ENCODE measurements around the gene ZNF407.
A peak's percentile ranks its signal among the peaks of the same experiment; 100 is the strongest.

ZNF407 gene

GRCh38 chr18:74929110-74929509 lies 331.4 kb downstream of the ZNF407 start:
- H3K36me3 Mint-ChIP-seq (ENCODE audit: low read depth): peaks cover 10% of the 10 kb centered on the region
- H3K4me3 Mint-ChIP-seq: no peak overlapping the region
- peaks cover 2% of the 10 kb centered on the region for H3K27me3 Mint-ChIP-seq (ENCODE audit: low read depth, poor library complexity)
- no peaks in the 10 kb centered on the region for H3K4me1 Mint-ChIP-seq
- DNase-seq: no peak
- TF ChIP-seq CTCF (IDR thresholded peaks at IDR 0.05): no peak
- H3K27ac Mint-ChIP-seq: peak overlapping the region; percentile 38
- H3K9me3 Mint-ChIP-seq: no peaks in the 10 kb centered on the region

GRCh38 chr18:74930616-74931015 lies 332.9 kb downstream of the ZNF407 start:
- no peak for DNase-seq
- Mint-ChIP-seq H3K27ac (no peak overlapping the region), H3K4me1 (peaks cover 6% of the 10 kb centered on the region), H3K9me3 (no peaks in the 10 kb centered on the region), H3K27me3 (ENCODE audit: low read depth, poor library complexity) (no peaks in the 10 kb centered on the region), H3K4me3 (no peak overlapping the region), H3K36me3 (ENCODE audit: low read depth) (peaks cover 10% of the 10 kb centered on the region)
- no peak for TF ChIP-seq CTCF (IDR thresholded peaks at IDR 0.05)

GRCh38 chr18:74933930-74934329 lies 336.3 kb downstream of the ZNF407 start:
- H3K4me1 Mint-ChIP-seq: peaks cover 6% of the 10 kb centered on the region
- DNase-seq: no peak
- TF ChIP-seq CTCF (IDR thresholded peaks at IDR 0.05): no peak
- no peak overlapping the region for H3K27ac Mint-ChIP-seq
- peaks cover 14% of the 10 kb centered on the region for H3K36me3 Mint-ChIP-seq (ENCODE audit: low read depth)
- no peaks in the 10 kb centered on the region for H3K27me3 Mint-ChIP-seq (ENCODE audit: low read depth, poor library complexity)
- no peak overlapping the region for H3K4me3 Mint-ChIP-seq
- no peaks in the 10 kb centered on the region for H3K9me3 Mint-ChIP-seq

GRCh38 chr18:74935434-74935833 lies 337.8 kb downstream of the ZNF407 start:
- Mint-ChIP-seq H3K9me3 (no peaks in the 10 kb centered on the region), H3K27me3 (ENCODE audit: low read depth, poor library complexity) (no peaks in the 10 kb centered on the region), H3K4me1 (peaks cover 6% of the 10 kb centered on the region), H3K36me3 (ENCODE audit: low read depth) (peaks cover 14% of the 10 kb centered on the region), H3K27ac (peak overlapping the region; percentile 8), H3K4me3 (no peak overlapping the region)
- no peak for DNase-seq
- no peak for TF ChIP-seq CTCF (IDR thresholded peaks at IDR 0.05)

GRCh38 chr18:74936343-74936742 lies 338.7 kb downstream of the ZNF407 start:
- Mint-ChIP-seq H3K9me3 (no peaks in the 10 kb centered on the region), H3K4me3 (no peak overlapping the region), H3K27ac (peak overlapping the region; percentile 66), H3K27me3 (ENCODE audit: low read depth, poor library complexity) (peaks cover 3% of the 10 kb centered on the region), H3K4me1 (peaks cover 6% of the 10 kb centered on the region), H3K36me3 (ENCODE audit: low read depth) (peaks cover 14% of the 10 kb centered on the region)
- DNase-seq: no peak
- no peak for TF ChIP-seq CTCF (IDR thresholded peaks at IDR 0.05)

GRCh38 chr18:74937291-74937690 lies 339.6 kb downstream of the ZNF407 start:
- no peak for DNase-seq
- no peaks in the 10 kb centered on the region for H3K9me3 Mint-ChIP-seq
- no peak for TF ChIP-seq CTCF (IDR thresholded peaks at IDR 0.05)
- peaks cover 3% of the 10 kb centered on the region for H3K27me3 Mint-ChIP-seq (ENCODE audit: low read depth, poor library complexity)
- no peak overlapping the region for H3K27ac Mint-ChIP-seq
- H3K36me3 Mint-ChIP-seq (ENCODE audit: low read depth): peaks cover 14% of the 10 kb centered on the region
- peaks cover 6% of the 10 kb centered on the region for H3K4me1 Mint-ChIP-seq
- no peak overlapping the region for H3K4me3 Mint-ChIP-seq
